Hepatocyte (in vitro differentiated cells): ENCODE measurements around the gene CREBBP.

Experiments
- CTCF ChIP-seq: fragments of 200-600 bp; sonication (generic); IDR thresholded peaks from 2 replicates; pipeline ENCODE4 v1.5.1; 2016; ENCODE audit warnings: antibody characterized with exemption, mild to moderate bottlenecking; ENCODE audit not compliant: poor library complexity
- EZH2 ChIP-seq: fragments of 200-600 bp; sonication (generic); IDR thresholded peaks from 2 replicates; pipeline ENCODE4 v1.6.1; 2016; ENCODE audit warnings: antibody characterized with exemption, mild to moderate bottlenecking, borderline replicate concordance

GRCh38 chr16:3850544-3850899 lies 30.0 kb downstream of the CREBBP start:
- TF ChIP-seq CTCF (no peak), EZH2 (no peak)
